Activated CD4-positive, alpha-beta T cell treated with anti-CD3 and anti-CD28 coated beads, Interleukin-10, Interleukin-2, amounts not matched to agents 100 ng/mL and 50 ng/mL, durations not matched to agents 16 hours and 8 hours (primary cell): ENCODE measurements around the gene TMTC1.
"Not testable (repeated sequence)": the region's sequence is repeated elsewhere in the genome, so short reads cannot be mapped to it uniquely, and the experiment has no call there.

Experiments used
- DNase-seq: peaks from one replicate; pipeline ENCODE4 v3.0.0-alpha.2; 2020

Gene TMTC1

DNA sequence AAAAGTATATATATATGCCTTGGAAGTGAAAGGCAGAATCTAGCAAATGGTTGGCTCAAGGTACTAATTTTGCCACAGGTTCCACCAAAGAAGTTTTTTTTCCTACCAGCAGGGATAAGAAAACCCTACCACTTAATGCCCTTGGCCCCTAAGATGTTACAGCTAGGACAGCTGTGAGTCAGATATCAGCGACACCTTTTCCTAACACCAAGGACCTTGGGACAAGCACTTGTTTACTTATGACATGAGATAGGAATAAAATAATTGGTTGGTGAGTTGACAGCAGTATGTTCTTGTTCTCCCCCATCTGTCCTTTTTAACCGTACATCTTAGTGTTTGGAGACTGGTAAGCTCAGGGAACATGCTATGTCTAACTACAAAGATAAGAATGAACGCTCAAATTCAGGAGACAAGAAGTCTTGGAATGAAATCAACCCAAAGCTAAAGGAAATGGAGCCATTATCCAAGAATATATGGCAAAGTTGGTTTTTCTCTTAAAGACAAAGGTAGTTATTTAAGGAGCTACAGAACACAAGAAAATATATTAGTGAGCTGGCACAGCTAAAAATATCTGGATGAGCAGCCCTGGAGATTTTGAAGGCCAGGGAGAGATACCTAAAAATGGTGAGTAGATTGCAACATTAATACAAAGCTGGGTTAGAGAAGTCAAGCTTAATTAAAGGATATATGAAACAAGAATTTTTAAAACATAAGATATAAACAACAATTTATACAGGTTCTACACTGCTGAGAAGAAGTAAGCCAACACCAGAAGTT is 126.8 kb downstream of the TMTC1 start:
- no peak for DNase-seq

DNA sequence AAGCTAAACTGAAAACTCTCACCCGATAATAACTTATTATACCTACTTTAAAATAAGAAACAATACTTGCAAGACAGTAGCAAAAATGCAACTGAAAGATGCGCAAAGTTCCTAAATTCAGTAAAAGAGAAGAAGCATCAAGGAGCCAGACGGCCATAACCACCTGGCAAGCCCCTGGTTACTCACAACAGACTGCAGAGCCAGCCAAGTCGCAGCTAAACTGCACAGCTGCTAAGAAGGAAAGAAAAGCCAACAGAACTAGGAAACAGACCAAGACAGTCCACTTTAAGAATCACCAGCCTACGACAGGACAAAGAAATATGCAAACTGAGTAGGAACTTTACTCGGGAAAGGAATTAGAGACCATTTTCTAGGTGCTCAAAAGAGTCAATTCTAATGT is 127.9 kb downstream of the TMTC1 start:
- DNase-seq: no peak

DNA sequence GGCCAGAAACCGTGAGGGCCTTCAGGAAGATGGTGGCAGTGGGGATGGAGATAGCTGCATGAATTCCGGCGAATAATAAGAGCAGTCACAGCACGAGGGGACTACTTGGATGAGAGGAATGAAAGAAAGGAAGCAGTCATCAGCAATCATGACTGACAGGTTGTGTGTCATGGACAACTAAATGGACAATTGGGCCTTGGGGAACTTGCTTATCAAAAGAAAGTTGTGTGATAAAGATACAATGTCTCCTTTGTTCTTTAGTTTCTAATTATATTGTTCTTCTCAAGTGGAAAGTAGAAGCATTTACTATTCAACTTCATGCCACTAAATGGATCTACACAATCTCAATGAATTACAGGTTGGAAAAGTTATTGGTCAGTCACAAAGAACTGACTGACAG is 130.5 kb downstream of the TMTC1 start:
- no peak for DNase-seq

DNA sequence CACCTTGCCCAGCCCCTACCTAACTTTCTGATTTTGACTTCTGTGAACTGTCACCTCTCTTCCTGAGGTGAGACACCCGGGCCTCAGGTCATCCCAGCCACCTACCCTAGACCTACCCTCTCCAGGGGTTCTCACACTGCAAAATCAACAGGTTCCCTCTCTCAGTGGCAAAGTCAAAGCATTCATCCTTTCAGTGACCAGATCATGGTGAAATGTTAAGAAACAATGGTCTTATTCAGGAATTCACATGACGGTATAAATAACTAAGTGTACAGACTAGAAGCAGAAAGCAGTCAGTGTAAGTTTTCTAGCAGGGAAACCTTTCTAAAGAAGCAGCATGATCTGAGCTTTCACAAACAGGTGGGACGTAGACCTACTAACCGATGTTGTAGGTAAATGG is 133.4 kb downstream of the TMTC1 start:
- DNase-seq: no peak

GRCh38 chr12:29649722-29650121 is 134.0 kb downstream of the TMTC1 start:
- DNase-seq: no peak

DNA sequence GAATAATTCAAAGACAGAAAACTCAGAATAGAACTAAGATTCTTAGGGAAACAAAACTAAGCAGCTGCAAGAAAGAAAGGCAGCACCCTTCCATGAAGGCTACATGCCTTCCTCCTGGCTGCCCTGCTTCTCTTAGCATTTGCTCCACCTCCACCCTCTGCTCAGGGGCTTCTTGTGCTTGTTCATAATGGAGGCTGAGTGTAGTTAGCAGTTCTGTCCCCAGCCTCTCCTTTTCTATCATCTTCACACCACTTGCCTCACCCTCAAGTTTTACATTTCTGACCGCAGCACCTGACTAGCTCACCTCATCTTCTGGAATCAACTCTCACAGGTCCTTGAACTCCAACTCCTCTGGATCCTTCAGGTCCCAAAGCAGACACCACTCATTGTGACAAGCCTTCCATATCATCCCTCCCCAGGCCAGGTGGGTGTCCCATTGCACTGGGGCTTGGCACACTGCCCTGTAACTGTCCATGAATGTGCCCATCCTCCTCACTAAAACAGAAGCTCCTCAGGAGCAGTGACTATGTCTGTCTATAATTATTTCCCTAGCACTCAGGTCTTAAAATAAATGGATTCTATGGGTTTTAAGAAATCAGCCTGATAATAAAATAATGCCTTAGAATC is 139.1 kb downstream of the TMTC1 start:
- no peak for DNase-seq

DNA sequence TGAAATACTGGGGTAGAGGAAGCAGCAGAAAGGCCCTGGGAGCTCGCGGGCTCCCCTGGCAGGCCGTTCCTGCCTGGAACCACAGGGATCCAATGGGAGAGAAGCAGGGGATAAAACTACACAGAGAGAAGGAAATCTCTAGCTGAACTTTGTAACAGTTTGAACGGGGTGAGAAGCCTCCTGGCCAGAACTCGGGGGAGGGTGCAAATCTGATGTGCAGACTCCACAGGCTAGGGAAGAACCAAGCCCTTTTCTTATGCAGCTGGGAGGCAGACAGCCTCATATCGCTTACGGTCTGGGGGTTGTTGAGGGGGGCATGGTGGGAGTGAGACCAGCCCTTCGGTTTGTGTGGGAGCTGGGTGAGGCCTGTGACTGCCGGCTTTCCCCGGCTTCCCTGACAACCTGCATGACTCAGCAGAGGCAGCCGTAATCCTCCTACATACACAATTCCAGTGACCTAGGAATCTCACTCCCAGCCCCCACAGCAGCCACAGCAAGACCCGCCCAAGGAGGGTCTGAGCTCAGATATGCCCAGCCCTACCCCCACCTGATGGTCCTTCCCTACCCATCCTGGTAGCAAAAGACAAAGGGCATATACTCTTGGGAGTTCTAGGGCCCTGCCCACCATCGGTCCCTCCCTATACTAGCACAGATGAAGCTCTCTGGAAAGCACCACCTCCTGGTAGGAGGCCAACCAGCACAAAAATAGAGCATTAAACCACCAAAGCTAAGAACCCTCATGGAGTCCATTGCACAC is 143.0 kb downstream of the TMTC1 start:
- DNase-seq: no peak

DNA sequence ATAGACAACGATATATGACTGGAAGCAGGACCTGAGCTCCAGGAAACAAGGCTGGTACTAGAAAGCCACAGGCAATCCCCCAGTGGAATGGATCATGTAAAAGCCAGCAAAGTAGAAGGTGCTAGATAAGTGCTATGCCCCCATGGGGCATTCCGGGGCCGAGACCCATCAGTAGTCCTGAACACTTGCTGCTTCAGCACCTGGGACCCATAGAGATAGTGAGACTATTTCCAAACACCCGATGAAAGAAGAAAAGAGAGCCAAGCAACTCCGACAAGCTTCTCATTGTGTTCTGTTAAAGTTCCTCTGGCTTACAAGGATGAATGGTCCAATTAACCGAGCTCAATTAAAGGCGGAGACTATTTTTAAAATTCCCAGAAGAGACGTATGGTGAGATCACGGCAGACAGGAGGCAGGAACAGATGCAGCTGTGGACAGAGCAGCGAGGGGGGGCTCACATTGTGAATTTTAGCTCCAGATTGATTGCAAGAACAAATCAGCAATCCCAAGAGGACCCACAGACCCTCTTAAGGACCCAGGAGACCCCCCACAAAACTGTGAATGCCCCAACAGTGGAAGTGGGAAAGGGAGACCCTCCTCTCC is 143.7 kb downstream of the TMTC1 start:
- DNase-seq: no peak

GRCh38 chr12:29638528-29638927 is 145.2 kb downstream of the TMTC1 start:
- DNase-seq: no peak

GRCh38 chr12:29634057-29634456 is 149.7 kb downstream of the TMTC1 start:
- no peak for DNase-seq

DNA sequence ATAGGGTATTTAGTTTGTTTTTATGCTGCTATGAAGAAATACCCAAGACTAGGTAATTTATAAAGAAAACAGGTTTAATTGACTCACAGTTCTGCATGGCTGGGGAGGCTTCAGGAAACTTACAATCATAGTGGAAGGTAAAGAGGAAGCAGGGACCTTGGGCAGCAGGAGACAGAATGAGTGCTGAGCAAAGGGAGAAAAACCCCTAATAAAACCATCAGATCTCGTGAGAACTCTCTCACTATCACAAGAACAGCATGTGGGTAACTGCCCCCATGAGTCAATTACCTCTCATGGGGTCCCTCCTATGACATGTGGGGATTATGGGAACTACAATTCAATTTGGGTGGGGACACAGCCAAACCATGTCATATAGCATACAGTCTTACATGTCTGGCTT is 153.6 kb downstream of the TMTC1 start:
- not testable (repeated sequence) for DNase-seq

- no peak for DNase-seq
Measured at GRCh38 chr12:29627221-29627620, 156.5 kb downstream of the TMTC1 start.

GRCh38 chr12:29625359-29625953 is 158.3 kb downstream of the TMTC1 start:
- DNase-seq: no peak

DNA sequence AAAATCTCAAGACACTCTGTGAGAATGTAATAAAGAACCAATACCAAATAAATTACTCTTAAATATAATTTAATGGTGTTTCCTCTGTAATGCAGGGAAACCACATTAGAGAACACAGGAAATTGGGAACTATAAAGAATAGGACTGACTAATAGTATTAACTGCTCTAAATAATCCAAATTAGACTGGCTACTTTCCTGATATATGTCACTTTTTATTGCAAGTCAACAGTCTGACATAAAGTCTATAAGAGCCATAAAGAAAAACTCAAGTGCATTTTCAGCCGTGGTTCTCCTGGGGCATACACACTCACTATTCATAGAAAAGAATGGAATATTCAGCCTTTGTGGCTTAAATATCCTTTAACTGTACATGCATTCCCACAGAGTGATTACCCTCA is 161.5 kb downstream of the TMTC1 start:
- no peak for DNase-seq

- DNase-seq: no peak
Measured at GRCh38 chr12:29620030-29620429, 163.7 kb downstream of the TMTC1 start.

DNA sequence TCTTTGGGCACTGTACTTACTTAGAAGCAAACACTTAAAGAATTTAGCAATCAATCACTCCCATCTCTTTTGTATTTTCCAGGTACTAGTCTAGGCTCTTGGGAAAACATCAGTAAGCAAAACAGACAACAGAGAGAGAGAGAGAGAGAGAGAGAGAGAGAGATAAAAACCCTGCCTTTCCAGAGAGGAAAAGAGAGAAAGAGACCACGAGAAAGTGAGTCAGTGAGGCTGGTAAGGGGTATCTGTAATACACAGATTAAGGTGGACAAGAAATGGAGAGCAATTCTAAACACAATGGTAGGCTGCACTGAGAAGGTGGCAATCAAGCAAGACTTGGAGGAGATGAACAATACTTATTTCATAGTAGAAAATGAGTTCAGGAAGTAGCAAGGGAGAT is 166.3 kb downstream of the TMTC1 start:
- DNase-seq: no peak

- no peak for DNase-seq
Measured at GRCh38 chr12:29616664-29617406, 166.9 kb downstream of the TMTC1 start.

DNA sequence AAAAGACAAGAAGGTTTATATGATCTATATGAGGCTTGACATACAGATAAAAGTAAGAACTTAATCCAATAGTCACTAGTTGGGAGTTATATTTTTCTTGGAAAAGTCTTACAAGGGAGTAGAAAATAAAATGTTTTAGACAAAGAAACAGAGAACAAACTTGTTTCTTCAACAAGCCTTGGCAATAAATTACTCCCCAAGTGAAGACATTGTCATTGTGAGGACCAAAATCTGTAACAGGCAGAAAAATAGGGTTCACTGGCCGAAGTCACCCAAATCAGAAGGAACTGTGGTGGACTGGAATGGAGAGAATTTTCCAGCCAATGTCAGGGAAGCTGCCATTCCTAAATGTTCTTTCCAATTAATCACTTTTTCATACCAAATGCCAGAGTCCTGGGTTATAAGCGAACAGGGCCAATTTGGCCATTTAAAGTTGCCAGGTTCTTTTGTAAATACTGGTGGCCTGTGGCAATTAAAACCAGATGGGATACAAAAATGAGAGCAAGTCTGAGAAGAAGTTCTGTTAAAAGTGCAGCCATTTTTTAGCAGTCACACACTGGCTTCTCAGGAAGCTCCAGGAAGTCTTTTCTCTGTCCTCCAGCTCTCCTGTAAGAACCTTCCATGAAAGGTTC is 168.9 kb downstream of the TMTC1 start:
- DNase-seq: no peak

- DNase-seq: no peak
Measured at GRCh38 chr12:29612912-29613311, 170.8 kb downstream of the TMTC1 start.

DNA sequence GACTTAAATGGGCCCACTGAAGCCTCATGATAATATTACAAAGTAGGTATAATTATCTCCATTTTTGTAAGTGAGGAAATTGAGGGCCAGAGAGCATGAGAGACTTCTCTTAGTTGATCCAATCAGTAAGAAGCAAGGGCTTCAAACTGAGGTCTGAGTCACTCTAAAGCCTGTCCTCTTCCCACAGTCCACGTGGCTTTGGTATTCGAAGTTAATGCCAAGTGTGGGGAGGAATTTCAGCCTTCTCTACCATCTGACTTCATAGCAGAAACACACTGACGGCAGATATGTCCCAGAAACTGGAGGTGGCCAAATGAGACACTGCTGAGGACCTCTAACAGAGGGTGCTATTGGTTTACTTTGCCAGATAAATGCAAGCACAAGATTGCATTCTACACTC is 171.8 kb downstream of the TMTC1 start:
- no peak for DNase-seq

GRCh38 chr12:29610473-29611170 is 173.1 kb downstream of the TMTC1 start:
- DNase-seq: no peak
